ENCODE data around the gene LRRC47. TPM values are rescaled to one million over a fixed set of nuclear protein-coding genes. Genes with fewer than 3 reads are reported as not detected.

LRRC47 gene
- total and polyA plus RNA-seq, 11 donors, result 18.4 to 85.7 (median 60.2) TPM

DNA sequence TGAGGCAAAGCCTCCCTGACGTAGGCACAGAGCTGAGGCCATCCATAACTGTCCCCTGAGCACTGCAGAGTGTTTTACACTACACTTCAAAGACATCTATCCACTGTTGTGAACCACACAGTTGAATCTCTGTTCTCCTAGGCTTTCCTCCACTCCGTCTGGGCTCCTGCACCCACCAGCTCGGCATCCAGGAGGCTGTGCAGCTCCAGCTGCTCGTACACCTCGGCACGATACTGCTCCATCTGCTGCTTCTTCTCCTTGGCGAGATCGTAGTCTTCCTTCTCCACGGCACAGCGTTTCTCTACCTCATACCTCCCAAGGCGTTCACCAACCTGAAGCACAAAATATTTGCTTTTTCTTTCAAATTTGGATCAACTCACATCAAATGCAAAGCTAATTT, 42.5 kb upstream of the LRRC47 start:
- Histone ChIP-seq H3K36me3 (peaks cover 4 to 94% (median 85%) of the 10 kb centered on the region in 9 donors), H3K27me3 (no peaks in the 10 kb centered on the region), H3K27ac (no peak overlapping the region), H3K4me3 (no peak overlapping the region), H3K4me1 (peaks cover 0 to 5% (median 0%) of the 10 kb centered on the region in 12 donors), H3K9me3 (peaks cover 0 to 16% (median 6%) of the 10 kb centered on the region in 12 donors)
- 96 to 98% (median 97%) methylated on average over 11 of the region's 11 CpGs for WGBS, 4 donors
- intact Hi-C loops (cut with DNase I), result no loop called here
- TF ChIP-seq POLR2A (IDR thresholded peaks at IDR 0.05), result no peak
- TF ChIP-seq, protein P1, sequence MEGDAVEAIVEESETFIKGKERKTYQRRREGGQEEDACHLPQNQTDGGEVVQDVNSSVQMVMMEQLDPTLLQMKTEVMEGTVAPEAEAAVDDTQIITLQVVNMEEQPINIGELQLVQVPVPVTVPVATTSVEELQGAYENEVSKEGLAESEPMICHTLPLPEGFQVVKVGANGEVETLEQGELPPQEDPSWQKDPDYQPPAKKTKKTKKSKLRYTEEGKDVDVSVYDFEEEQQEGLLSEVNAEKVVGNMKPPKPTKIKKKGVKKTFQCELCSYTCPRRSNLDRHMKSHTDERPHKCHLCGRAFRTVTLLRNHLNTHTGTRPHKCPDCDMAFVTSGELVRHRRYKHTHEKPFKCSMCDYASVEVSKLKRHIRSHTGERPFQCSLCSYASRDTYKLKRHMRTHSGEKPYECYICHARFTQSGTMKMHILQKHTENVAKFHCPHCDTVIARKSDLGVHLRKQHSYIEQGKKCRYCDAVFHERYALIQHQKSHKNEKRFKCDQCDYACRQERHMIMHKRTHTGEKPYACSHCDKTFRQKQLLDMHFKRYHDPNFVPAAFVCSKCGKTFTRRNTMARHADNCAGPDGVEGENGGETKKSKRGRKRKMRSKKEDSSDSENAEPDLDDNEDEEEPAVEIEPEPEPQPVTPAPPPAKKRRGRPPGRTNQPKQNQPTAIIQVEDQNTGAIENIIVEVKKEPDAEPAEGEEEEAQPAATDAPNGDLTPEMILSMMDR (IDR thresholded peaks at IDR 0.05), result no peak
- no peak for ATAC-seq
- no peak for DNase-seq

DNA sequence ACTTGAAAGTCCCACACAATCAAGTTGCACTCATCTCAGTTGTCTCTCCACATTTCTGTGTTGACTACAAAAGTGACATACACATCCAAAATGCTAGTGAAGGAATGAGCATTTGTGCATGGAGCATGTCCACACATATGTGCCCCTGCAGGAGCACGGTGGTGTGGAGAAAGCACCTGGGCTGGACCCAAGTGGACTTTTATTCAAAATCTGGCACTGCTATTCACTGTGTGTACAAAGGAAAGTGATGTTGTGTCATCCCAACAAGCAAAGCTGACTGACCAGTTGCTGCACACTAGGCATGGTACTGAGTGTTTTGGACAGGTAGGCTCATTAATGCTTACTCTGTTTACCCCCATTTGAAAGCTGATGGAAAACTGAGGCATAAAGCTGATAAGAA, 41.4 kb upstream of the LRRC47 start:
- Histone ChIP-seq H3K36me3 (peaks cover 4 to 94% (median 85%) of the 10 kb centered on the region in 9 donors), H3K4me1 (peaks cover 0 to 3% (median 0%) of the 10 kb centered on the region in 12 donors), H3K9me3 (peaks cover 0 to 16% (median 6%) of the 10 kb centered on the region in 12 donors), H3K4me3 (no peak overlapping the region), H3K27ac (no peak overlapping the region), H3K27me3 (no peaks in the 10 kb centered on the region)
- ATAC-seq (no peak), DNase-seq (no peak)
- WGBS, 4 donors, result 97 to 100% (median 99%) methylated on average over 1 of the region's 1 CpG
- intact Hi-C loops (cut with DNase I), result no loop called here
- no peak for TF ChIP-seq POLR2A (IDR thresholded peaks at IDR 0.05)
- TF ChIP-seq, protein P1 (IDR thresholded peaks at IDR 0.05), result no peak

DNA sequence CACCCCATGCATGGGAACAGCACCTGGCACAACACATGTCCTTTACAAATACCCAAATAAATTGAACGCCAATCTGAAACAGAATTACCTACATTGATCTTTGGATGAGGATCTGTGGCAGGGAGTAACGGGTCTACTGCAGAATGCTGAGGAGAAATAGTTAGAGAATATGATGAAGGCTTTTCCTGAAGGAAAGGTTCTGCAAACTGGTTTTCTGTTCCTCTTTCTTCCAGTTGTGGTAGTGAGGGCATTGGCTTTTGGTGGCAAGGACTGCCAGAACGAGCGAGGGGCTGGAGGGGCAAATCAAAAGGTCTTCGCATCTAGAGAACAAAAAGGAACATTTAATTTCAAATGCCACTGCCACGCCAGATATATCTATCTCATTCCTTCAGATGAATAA, 40.9 kb upstream of the LRRC47 start:
- no peak overlapping the region for H3K27ac ChIP-seq
- peaks cover 4 to 94% (median 85%) of the 10 kb centered on the region in 9 donors for H3K36me3 ChIP-seq
- WGBS, 4 donors, result 96 to 97% (median 97%) methylated on average over 6 of the region's 6 CpGs

DNA sequence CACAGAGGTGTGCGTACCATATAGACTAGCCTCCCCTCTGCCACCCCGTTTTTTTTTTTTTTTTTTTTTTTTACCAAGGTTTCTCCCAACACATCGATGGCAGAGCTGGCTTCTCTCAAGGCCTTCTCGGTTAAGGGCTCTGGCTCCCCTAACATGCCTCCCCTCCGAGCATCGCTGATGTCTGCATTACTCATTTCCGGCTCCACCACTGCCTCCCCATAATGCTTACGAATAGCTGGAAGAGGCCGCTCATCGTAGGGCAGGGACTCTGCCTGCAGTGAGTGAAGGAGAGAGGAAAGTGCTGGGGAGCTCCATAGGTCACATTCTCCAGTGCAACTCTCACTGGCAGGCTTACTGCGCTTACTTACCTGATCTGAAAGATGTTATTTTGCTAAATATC, 40.1 kb upstream of the LRRC47 start:
- H3K4me3 ChIP-seq, result no peak overlapping the region
- no peaks in the 10 kb centered on the region for H3K27me3 ChIP-seq
- no peak overlapping the region for H3K27ac ChIP-seq
- intact Hi-C loops (cut with DNase I), result no loop called here
- peaks cover 0 to 16% (median 6%) of the 10 kb centered on the region in 12 donors for H3K9me3 ChIP-seq
- DNase-seq (no peak), ATAC-seq (no peak)
- peaks cover 4 to 95% (median 87%) of the 10 kb centered on the region in 9 donors for H3K36me3 ChIP-seq
- 96 to 98% (median 97%) methylated on average over 11 of the region's 11 CpGs for WGBS, 4 donors
- no peak for TF ChIP-seq POLR2A (IDR thresholded peaks at IDR 0.05)
- no peaks in the 10 kb centered on the region for H3K4me1 ChIP-seq

More for the DNA sequence above, 40.9 kb upstream of the LRRC47 start:
- H3K27me3 ChIP-seq, result no peaks in the 10 kb centered on the region
- peaks cover 0 to 16% (median 6%) of the 10 kb centered on the region in 12 donors for H3K9me3 ChIP-seq
- intact Hi-C loops (cut with DNase I), result no loop called here
- H3K4me3 ChIP-seq, result no peak overlapping the region
- DNase-seq (no peak), ATAC-seq (no peak)
- TF ChIP-seq, protein P1 (IDR thresholded peaks at IDR 0.05), result no peak
- TF ChIP-seq POLR2A (IDR thresholded peaks at IDR 0.05), result no peak
- no peaks in the 10 kb centered on the region for H3K4me1 ChIP-seq

DNA sequence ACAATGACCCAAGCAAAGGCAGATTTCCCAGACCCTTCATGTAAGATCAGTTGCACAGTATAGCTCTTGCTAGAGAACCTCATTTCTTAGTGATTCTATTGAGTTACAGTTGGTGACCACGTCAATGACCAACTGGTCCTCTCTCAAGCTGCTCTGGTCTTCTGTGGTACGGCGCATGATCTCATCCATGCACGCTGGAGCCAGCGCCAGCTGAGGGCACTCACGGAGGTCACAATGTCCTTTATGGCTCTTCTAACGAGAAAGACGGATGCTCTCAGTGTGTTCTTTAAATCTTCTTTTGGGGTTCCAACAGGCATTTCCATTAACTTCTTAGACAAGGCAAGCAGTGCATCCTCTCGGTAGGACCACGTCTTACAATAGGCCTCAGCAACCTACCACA, 38.4 kb upstream of the LRRC47 start:
- no peak overlapping the region for H3K4me3 ChIP-seq
- intact Hi-C loops (cut with DNase I), result no loop called here
- TF ChIP-seq, protein P1 (IDR thresholded peaks at IDR 0.05), result no peak
- TF ChIP-seq POLR2A (IDR thresholded peaks at IDR 0.05), result no peak
- peaks cover 0 to 16% (median 6%) of the 10 kb centered on the region in 12 donors for H3K9me3 ChIP-seq
- ATAC-seq, result no peak
- no peaks in the 10 kb centered on the region for H3K27me3 ChIP-seq
- peaks cover 4 to 98% (median 87%) of the 10 kb centered on the region in 9 donors for H3K36me3 ChIP-seq
- 90 to 95% (median 93%) methylated on average over 10 of the region's 10 CpGs for WGBS, 4 donors
- no peaks in the 10 kb centered on the region for H3K4me1 ChIP-seq
- no peak for DNase-seq
- no peak overlapping the region for H3K27ac ChIP-seq
